ENCODE measurements around the gene SORCS2. TPM values are rescaled to one million over a fixed set of nuclear protein-coding genes. Genes with fewer than 3 reads are reported as not detected.

Gene SORCS2
- total RNA-seq, 1 donor from 2014 or later: 3.0 TPM

- H3K9me3 Mint-ChIP-seq (ENCODE audit: unreplicated experiment): peaks cover 4% of the 10 kb centered on the region
- TF ChIP-seq CTCF (IDR thresholded peaks at IDR 0.05): no peak
- peaks cover 6% of the 10 kb centered on the region for H3K4me1 Mint-ChIP-seq (ENCODE audit: unreplicated experiment)
- H3K27ac Mint-ChIP-seq (ENCODE audit: unreplicated experiment): no peak overlapping the region
- DNase-seq (ENCODE audit: extremely low spot score, unreplicated experiment): no peak
- no peaks in the 10 kb centered on the region for H3K36me3 Mint-ChIP-seq (ENCODE audit: unreplicated experiment)
- H3K27me3 Mint-ChIP-seq (ENCODE audit: unreplicated experiment): peaks cover 37% of the 10 kb centered on the region
- H3K4me3 Mint-ChIP-seq (ENCODE audit: unreplicated experiment): no peak overlapping the region
Measured at GRCh38 chr4:7628432-7628831, 436.1 kb downstream of the SORCS2 start.

DNA sequence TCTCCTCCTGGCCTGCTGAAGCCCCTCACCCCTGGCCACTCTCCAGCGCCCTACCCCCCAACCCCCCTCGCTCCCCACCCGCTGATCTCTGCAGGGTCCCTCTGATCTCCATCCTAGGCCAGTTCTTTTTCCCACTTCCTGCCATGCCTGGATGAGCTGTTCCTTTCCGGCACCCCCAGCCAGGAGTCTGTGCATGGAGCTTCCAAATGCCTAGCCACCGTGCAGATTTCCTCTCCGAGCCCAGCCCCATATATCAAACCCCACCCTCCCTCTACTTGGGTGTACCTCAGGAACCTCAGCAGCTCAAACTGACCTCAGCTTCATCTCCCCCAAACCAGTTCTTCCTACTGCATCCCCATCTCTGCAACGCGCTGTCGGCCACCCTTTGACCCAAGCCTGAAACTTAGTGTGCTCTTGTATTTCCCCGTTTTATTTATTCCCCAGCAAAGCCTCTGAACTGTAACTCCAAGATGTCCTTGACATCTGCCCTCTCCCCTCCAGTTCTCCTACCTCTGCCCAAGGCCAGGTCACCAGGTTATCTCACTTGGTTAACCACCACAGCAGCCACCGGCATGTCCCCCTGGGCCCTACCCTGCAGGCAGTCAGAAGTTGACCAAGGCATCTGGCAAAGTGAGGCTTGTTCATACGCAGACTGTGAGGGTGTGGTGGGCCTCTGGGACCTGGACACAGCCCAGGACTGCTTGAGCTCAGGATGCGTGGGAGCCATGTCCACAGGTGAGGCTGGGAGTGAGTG is 437.3 kb downstream of the SORCS2 start:
- TF ChIP-seq CTCF (IDR thresholded peaks at IDR 0.05): no peak
- Mint-ChIP-seq H3K27me3 (ENCODE audit: unreplicated experiment) (peaks cover 37% of the 10 kb centered on the region), H3K36me3 (ENCODE audit: unreplicated experiment) (no peaks in the 10 kb centered on the region), H3K27ac (ENCODE audit: unreplicated experiment) (no peak overlapping the region), H3K4me1 (ENCODE audit: unreplicated experiment) (peaks cover 6% of the 10 kb centered on the region), H3K9me3 (ENCODE audit: unreplicated experiment) (peaks cover 4% of the 10 kb centered on the region), H3K4me3 (ENCODE audit: unreplicated experiment) (no peak overlapping the region)
- no peak for DNase-seq (ENCODE audit: extremely low spot score, unreplicated experiment)

GRCh38 chr4:7630568-7631287 is 438.4 kb downstream of the SORCS2 start:
- Mint-ChIP-seq H3K27ac (ENCODE audit: unreplicated experiment) (no peak overlapping the region), H3K36me3 (ENCODE audit: unreplicated experiment) (no peaks in the 10 kb centered on the region), H3K4me3 (ENCODE audit: unreplicated experiment) (no peak overlapping the region), H3K27me3 (ENCODE audit: unreplicated experiment) (peaks cover 37% of the 10 kb centered on the region), H3K9me3 (ENCODE audit: unreplicated experiment) (peaks cover 4% of the 10 kb centered on the region), H3K4me1 (ENCODE audit: unreplicated experiment) (peaks cover 6% of the 10 kb centered on the region)
- TF ChIP-seq CTCF (IDR thresholded peaks at IDR 0.05): no peak
- no peak for DNase-seq (ENCODE audit: extremely low spot score, unreplicated experiment)

- H3K4me1 Mint-ChIP-seq (ENCODE audit: unreplicated experiment): peaks cover 6% of the 10 kb centered on the region
- H3K9me3 Mint-ChIP-seq (ENCODE audit: unreplicated experiment): peaks cover 4% of the 10 kb centered on the region
- H3K27ac Mint-ChIP-seq (ENCODE audit: unreplicated experiment): no peak overlapping the region
- no peaks in the 10 kb centered on the region for H3K36me3 Mint-ChIP-seq (ENCODE audit: unreplicated experiment)
- DNase-seq (ENCODE audit: extremely low spot score, unreplicated experiment): no peak
- TF ChIP-seq CTCF (IDR thresholded peaks at IDR 0.05): no peak
- no peak overlapping the region for H3K4me3 Mint-ChIP-seq (ENCODE audit: unreplicated experiment)
- peaks cover 38% of the 10 kb centered on the region for H3K27me3 Mint-ChIP-seq (ENCODE audit: unreplicated experiment)
Measured at GRCh38 chr4:7631288-7632014, 439.1 kb downstream of the SORCS2 start.

DNA sequence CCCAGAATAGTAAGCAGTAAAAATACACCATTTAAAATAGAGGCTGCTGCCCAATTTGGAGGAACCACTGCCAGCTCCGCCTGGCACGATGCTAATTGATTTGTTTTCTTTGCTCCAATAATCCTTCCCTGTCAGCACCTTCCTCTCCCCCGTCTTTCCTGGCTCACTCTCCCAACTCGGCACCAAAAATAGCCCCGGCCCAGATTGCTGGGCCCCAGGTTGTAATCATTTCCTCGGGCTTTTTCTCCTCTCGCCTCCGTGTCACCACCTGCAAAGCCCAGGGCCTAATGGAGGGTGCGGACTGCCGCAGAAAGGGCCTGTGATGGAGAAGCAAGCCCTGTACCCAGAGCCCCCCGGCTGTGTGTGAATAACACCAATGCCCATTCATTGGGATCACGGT is 440.0 kb downstream of the SORCS2 start:
- Mint-ChIP-seq H3K4me3 (ENCODE audit: unreplicated experiment) (no peak overlapping the region), H3K27ac (ENCODE audit: unreplicated experiment) (no peak overlapping the region), H3K27me3 (ENCODE audit: unreplicated experiment) (peaks cover 36% of the 10 kb centered on the region), H3K9me3 (ENCODE audit: unreplicated experiment) (peaks cover 4% of the 10 kb centered on the region), H3K4me1 (ENCODE audit: unreplicated experiment) (peaks cover 6% of the 10 kb centered on the region), H3K36me3 (ENCODE audit: unreplicated experiment) (no peaks in the 10 kb centered on the region)
- TF ChIP-seq CTCF (IDR thresholded peaks at IDR 0.05): no peak
- DNase-seq (ENCODE audit: extremely low spot score, unreplicated experiment): no peak
